Common myeloid progenitor, CD34-positive (primary cell): ENCODE results near the gene ANTKMT. TPM values are rescaled to one million over a fixed set of nuclear protein-coding genes. Genes with fewer than 3 reads are reported as not detected.

Experiments
- CTCF ChIA-PET: fragments of 350-600 bp; sonication (Branson Sonifier 250); formaldehyde crosslinking; loops from one replicate; lab custom pipeline; 2021; ENCODE audit warnings: antibody characterized with exemption; lab: Charles Lee
- POLR2A ChIA-PET: fragments of 350-600 bp; sonication (Branson Sonifier 250); formaldehyde crosslinking; loops from one replicate; lab custom pipeline; 2021; ENCODE audit warnings: antibody characterized with exemption; lab: Charles Lee
- DNase-seq, 3 donors: peaks; one replicate each; pipeline versions ENCODE4 v3.0.0 to v3.0.0-alpha.2; 2013
- H3K27ac ChIP-seq, 2 experiments: 1 replicate in 1 of 2; 2 replicates in 1 of 2; pipeline ENCODE4 v1.7.0; 2013; ENCODE audit warnings: inconsistent platforms in 2 of 2, low read length in 2 of 2, mild to moderate bottlenecking in 2 of 2, low read depth in 1 of 2, moderate library complexity in 1 of 2; ENCODE audit not compliant: severe bottlenecking in 2 of 2, insufficient read depth in 1 of 2, poor library complexity in 1 of 2
- H3K27me3 ChIP-seq, 5 experiments: replicated peaks in 2 of 5; 1 replicate in 3 of 5; 2 replicates in 2 of 5; pipeline versions ENCODE4 v1.6.1 to v1.7.0; 2013; ENCODE audit warnings: low read length in 4 of 5, mild to moderate bottlenecking in 2 of 5, moderate library complexity in 2 of 5, inconsistent platforms in 1 of 5; ENCODE audit not compliant: insufficient read depth in 5 of 5, control insufficient read depth in 4 of 5
- H3K36me3 ChIP-seq, 4 experiments: 1 replicate in 2 of 4; 2 replicates in 2 of 4; pipeline versions ENCODE4 v1.6.1 to v1.7.0; 2013; ENCODE audit warnings: low read length in 3 of 4, control low read depth in 1 of 4, mild to moderate bottlenecking in 1 of 4; ENCODE audit not compliant: control insufficient read depth in 4 of 4, insufficient read depth in 4 of 4
- H3K4me1 ChIP-seq, 4 experiments: 1 replicate in 3 of 4; 2 replicates in 1 of 4; pipeline versions ENCODE4 v1.6.1 to v1.7.1; 2013; ENCODE audit warnings: low read length in 3 of 4, mild to moderate bottlenecking in 3 of 4, control low read depth in 1 of 4, inconsistent platforms in 1 of 4, moderate library complexity in 1 of 4; ENCODE audit not compliant: control insufficient read depth in 4 of 4, insufficient read depth in 4 of 4; ENCODE audit errors: control extremely low read depth in 1 of 4
- H3K4me3 ChIP-seq, 7 experiments: 1 replicate in 4 of 7; 2 replicates in 3 of 7; pipeline versions ENCODE4 v1.5.1 to v1.7.0; 2013; ENCODE audit warnings: mild to moderate bottlenecking in 7 of 7, low read length in 6 of 7, moderate library complexity in 6 of 7, inconsistent platforms in 2 of 7, low read depth in 2 of 7, control low read depth in 1 of 7; ENCODE audit not compliant: insufficient read depth in 4 of 7, control insufficient read depth in 1 of 7; ENCODE audit errors: extremely low read depth in 1 of 7
- H3K9me3 ChIP-seq, 5 experiments: 1 replicate in 4 of 5; 2 replicates in 1 of 5; pipeline versions ENCODE4 v1.6.1 to v1.7.1; 2013; ENCODE audit warnings: low read length in 4 of 5, mild to moderate bottlenecking in 2 of 5, inconsistent platforms in 1 of 5, low read depth in 1 of 5, moderate library complexity in 1 of 5; ENCODE audit not compliant: control insufficient read depth in 4 of 5, insufficient read depth in 2 of 5; ENCODE audit errors: control extremely low read depth in 1 of 5
- WGBS: methylation state at CpG from one replicate; pipeline ENCODE4 v1.1.5; 2013; ENCODE audit not compliant: insufficient coverage; 5-methylcytosine and 5-hydroxymethylcytosine counted together
- polyA plus RNA-seq: library from polyadenylated mRNA; unstranded; fragments of 120-200 nt; gene quantifications from one replicate; pipeline ENCODE4 v1.2.1, GENCODE V29; 2013

ANTKMT gene
- polyA plus RNA-seq: 12.2 TPM

GRCh38 chr16:720990-721764 is at the start of gene ANTKMT:
Gene ANTKMT, plus strand, starts transcription at chr16:721146. Its CDS starts 129 bp downstream, at chr16:721275.
- H3K4me3 ChIP-seq: peak within 1 kb of the TSS; percentile 52 to 83 (median 76)
- POLR2A ChIA-PET: no interaction called here
- peaks cover 0 to 6% (median 0%) of the 10 kb centered on the region in 4 experiments for H3K36me3 ChIP-seq
- DNase-seq: peak; percentile 80 to 92 (median 90)
- CTCF ChIA-PET: interaction anchor here (0.7 to 4.3 kb wide), 8 partner anchors 9 to 67 kb away, joined by 3 to 23 read pairs (median 4); partner anchors contain the start of genes CHTF18, CIAO3 and RPUSD1
- WGBS: 15% methylated on average over 96 of the region's 106 CpGs
- H3K27ac ChIP-seq: peak within 1 kb of the TSS in 1 of 2 experiments; percentile 49
- no peaks in the 10 kb centered on the region for H3K9me3 ChIP-seq
- peaks cover 0 to 20% (median 6%) of the 10 kb centered on the region in 5 experiments for H3K27me3 ChIP-seq
- peaks cover 0 to 45% (median 31%) of the 10 kb centered on the region in 4 experiments for H3K4me1 ChIP-seq

GRCh38 chr16:671353-672131 is 49.4 kb upstream of the ANTKMT start:
- Histone ChIP-seq H3K27me3 (peaks cover 0 to 19% (median 2%) of the 10 kb centered on the region in 5 experiments), H3K27ac (no peak overlapping the region), H3K36me3 (peaks cover 2 to 58% (median 41%) of the 10 kb centered on the region in 4 experiments), H3K4me3 (no peak overlapping the region), H3K9me3 (no peaks in the 10 kb centered on the region), H3K4me1 (peaks cover 0 to 29% (median 23%) of the 10 kb centered on the region in 4 experiments)
- 93% methylated on average over 27 of the region's 40 CpGs for WGBS
- POLR2A ChIA-PET: no interaction called here
- no peak for DNase-seq
- CTCF ChIA-PET: interaction anchor here (1.1 to 1.6 kb wide), 2 partner anchors 10 to 17 kb away, joined by 4 read pairs; no protein-coding TSS in a partner anchor

GRCh38 chr16:672371-672770 is 48.6 kb upstream of the ANTKMT start:
- H3K27me3 ChIP-seq: peaks cover 0 to 27% (median 2%) of the 10 kb centered on the region in 5 experiments
- POLR2A ChIA-PET: no interaction called here
- CTCF ChIA-PET: interaction anchor here (1.6 kb wide), 1 partner anchor 16 kb away, joined by 4 read pairs; no protein-coding TSS in a partner anchor
- H3K4me1 ChIP-seq: peaks cover 0 to 26% (median 21%) of the 10 kb centered on the region in 4 experiments
- H3K4me3 ChIP-seq: no peak overlapping the region
- no peak for DNase-seq
- over 99% methylated on average over 16 of the region's 19 CpGs for WGBS
- H3K36me3 ChIP-seq: peaks cover 2 to 50% (median 41%) of the 10 kb centered on the region in 4 experiments
- H3K9me3 ChIP-seq: no peaks in the 10 kb centered on the region
- no peak overlapping the region for H3K27ac ChIP-seq

GRCh38 chr16:672851-673250 is 48.1 kb upstream of the ANTKMT start:
- no peak for DNase-seq
- peaks cover 0 to 22% (median 19%) of the 10 kb centered on the region in 4 experiments for H3K4me1 ChIP-seq
- H3K27me3 ChIP-seq: peaks cover 0 to 32% (median 2%) of the 10 kb centered on the region in 5 experiments
- WGBS: 96% methylated on average over 19 of the region's 21 CpGs
- CTCF ChIA-PET: interaction anchor here (1.0 kb wide), 1 partner anchor 11 kb away, joined by 4 read pairs; the partner anchor contains the start of gene JMJD8
- H3K27ac ChIP-seq: no peak overlapping the region
- no peaks in the 10 kb centered on the region for H3K9me3 ChIP-seq
- POLR2A ChIA-PET: no interaction called here
- no peak overlapping the region for H3K4me3 ChIP-seq
- peaks cover 2 to 50% (median 40%) of the 10 kb centered on the region in 4 experiments for H3K36me3 ChIP-seq

- POLR2A ChIA-PET: no interaction called here
- CTCF ChIA-PET: interaction anchor here (0.8 to 1.0 kb wide), 2 partner anchors 10 to 79 kb away, joined by 3 to 4 read pairs; partner anchors contain the start of gene JMJD8
- Histone ChIP-seq H3K4me3 (no peak overlapping the region), H3K4me1 (peaks cover 0 to 19% (median 17%) of the 10 kb centered on the region in 4 experiments), H3K27ac (no peak overlapping the region), H3K27me3 (peaks cover 0 to 32% (median 2%) of the 10 kb centered on the region in 5 experiments), H3K9me3 (no peaks in the 10 kb centered on the region), H3K36me3 (peaks cover 2 to 50% (median 40%) of the 10 kb centered on the region in 4 experiments)
- 93% methylated on average over 18 of the region's 18 CpGs for WGBS
- no peak for DNase-seq
Measured at GRCh38 chr16:673399-673991, 47.5 kb upstream of the ANTKMT start.

GRCh38 chr16:674214-674881 is 46.6 kb upstream of the ANTKMT start:
- Histone ChIP-seq H3K9me3 (no peaks in the 10 kb centered on the region), H3K27ac (no peak overlapping the region), H3K4me3 (no peak overlapping the region), H3K27me3 (peaks cover 0 to 32% (median 2%) of the 10 kb centered on the region in 5 experiments), H3K36me3 (peaks cover 2 to 49% (median 40%) of the 10 kb centered on the region in 4 experiments), H3K4me1 (peaks cover 0 to 17% (median 14%) of the 10 kb centered on the region in 4 experiments)
- POLR2A ChIA-PET: no interaction called here
- DNase-seq: no peak
- CTCF ChIA-PET: interaction anchor here (0.8 kb wide), 1 partner anchor 78 kb away, joined by 3 read pairs; no protein-coding TSS in a partner anchor
- WGBS: 95% methylated on average over 19 of the region's 22 CpGs
